ENCODE results near the gene RRAGD. TPM values are rescaled to one million over a fixed set of nuclear protein-coding genes. Genes with fewer than 3 reads are reported as not detected.

Gene RRAGD
- total RNA-seq, 1 donor from 2014 or later = 5.4 TPM

GRCh38 chr6:89351671-89352277 lies 60.3 kb downstream of the RRAGD start:
- no peak for ATAC-seq (ENCODE audit: low read depth)
- intact Hi-C loops (cut with micrococcal nuclease) = loop anchor here (1.0 to 10.0 kb wide), 5 partner anchors 245 to 1759 kb away; partner anchors contain the start of genes CASP8AP2, LYRM2 and ORC3
- peaks cover 84% of the 10 kb centered on the region for H3K4me1 Mint-ChIP-seq
- CTCF ChIA-PET = interaction anchor here (0.5 to 9.4 kb wide), 7 partner anchors 14 to 416 kb away, joined by 3 to 64 read pairs (median 3); partner anchors contain the start of gene RNGTT
- no peak for DNase-seq
- H3K9me3 Mint-ChIP-seq = no peaks in the 10 kb centered on the region
- peaks cover 9% of the 10 kb centered on the region for H3K36me3 Mint-ChIP-seq (ENCODE audit: low read depth)
- TF ChIP-seq, protein P1, sequence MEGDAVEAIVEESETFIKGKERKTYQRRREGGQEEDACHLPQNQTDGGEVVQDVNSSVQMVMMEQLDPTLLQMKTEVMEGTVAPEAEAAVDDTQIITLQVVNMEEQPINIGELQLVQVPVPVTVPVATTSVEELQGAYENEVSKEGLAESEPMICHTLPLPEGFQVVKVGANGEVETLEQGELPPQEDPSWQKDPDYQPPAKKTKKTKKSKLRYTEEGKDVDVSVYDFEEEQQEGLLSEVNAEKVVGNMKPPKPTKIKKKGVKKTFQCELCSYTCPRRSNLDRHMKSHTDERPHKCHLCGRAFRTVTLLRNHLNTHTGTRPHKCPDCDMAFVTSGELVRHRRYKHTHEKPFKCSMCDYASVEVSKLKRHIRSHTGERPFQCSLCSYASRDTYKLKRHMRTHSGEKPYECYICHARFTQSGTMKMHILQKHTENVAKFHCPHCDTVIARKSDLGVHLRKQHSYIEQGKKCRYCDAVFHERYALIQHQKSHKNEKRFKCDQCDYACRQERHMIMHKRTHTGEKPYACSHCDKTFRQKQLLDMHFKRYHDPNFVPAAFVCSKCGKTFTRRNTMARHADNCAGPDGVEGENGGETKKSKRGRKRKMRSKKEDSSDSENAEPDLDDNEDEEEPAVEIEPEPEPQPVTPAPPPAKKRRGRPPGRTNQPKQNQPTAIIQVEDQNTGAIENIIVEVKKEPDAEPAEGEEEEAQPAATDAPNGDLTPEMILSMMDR (IDR thresholded peaks at IDR 0.05) = no peak
- H3K4me3 Mint-ChIP-seq = peak overlapping the region; percentile 94
- H3K27ac Mint-ChIP-seq = peak overlapping the region; percentile 94
- POLR2A ChIA-PET = interaction anchor here (0.6 to 7.0 kb wide), 13 partner anchors 8 to 1963 kb away, joined by 3 to 98 read pairs (median 11); partner anchors contain the start of genes LYRM2, PM20D2, PNRC1 and RRAGD
- no peaks in the 10 kb centered on the region for H3K27me3 Mint-ChIP-seq

DNA sequence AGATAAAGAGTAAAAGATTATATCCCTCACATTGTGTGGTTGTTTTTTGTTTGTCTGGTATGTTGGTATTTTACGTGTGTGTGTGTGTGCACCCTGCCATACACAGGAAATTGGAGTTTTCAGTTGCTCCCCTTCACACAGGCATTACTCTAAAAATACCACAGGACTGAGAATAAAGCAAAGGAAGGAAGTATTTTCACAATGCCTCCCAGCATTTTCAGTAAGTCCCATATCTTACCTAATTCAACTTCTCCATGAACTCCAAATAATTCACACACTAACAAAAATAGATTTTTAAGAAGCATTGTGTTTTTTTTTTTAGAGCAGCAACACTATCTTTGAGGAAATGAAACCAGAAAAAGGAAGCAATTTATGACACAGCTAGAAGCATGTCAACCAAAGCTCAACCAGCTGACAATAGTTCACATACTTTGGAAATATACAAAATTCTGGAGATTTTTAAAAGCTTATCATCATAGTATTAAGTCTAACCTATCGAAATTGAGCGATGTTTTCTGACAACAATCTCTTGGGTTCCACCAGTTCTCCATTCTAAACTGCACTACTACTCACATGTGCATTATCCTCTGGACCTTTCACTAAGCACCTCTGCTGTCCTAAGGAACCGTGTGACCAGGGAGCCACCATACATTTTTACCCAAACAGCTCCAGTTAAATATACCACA lies 61.6 kb downstream of the RRAGD start:
- intact Hi-C loops (cut with micrococcal nuclease) = loop anchor here (1.0 to 10.0 kb wide), 7 partner anchors 22 to 1758 kb away; partner anchors contain the start of genes CASP8AP2, ORC3, PM20D2 and PNRC1
- Mint-ChIP-seq H3K4me3 (peak overlapping the region; percentile 94), H3K27me3 (no peaks in the 10 kb centered on the region), H3K36me3 (ENCODE audit: low read depth) (peaks cover 9% of the 10 kb centered on the region), H3K27ac (peak overlapping the region; percentile 94), H3K9me3 (no peaks in the 10 kb centered on the region), H3K4me1 (peaks cover 79% of the 10 kb centered on the region)
- DNase-seq (no peak), ATAC-seq (ENCODE audit: low read depth) (peak; percentile 38)
- POLR2A ChIA-PET = interaction anchor here (0.6 to 7.0 kb wide), 18 partner anchors 8 to 1063 kb away, joined by 3 to 98 read pairs (median 6); partner anchors contain the start of genes LYRM2, PM20D2, PNRC1 and RNGTT
- TF ChIP-seq, protein P1 (IDR thresholded peaks at IDR 0.05) = no peak
- CTCF ChIA-PET = interaction anchor here (1.2 to 9.4 kb wide), 6 partner anchors 9 to 260 kb away, joined by 3 to 64 read pairs (median 5); no protein-coding TSS in a partner anchor

GRCh38 chr6:89348372-89348771 lies 63.7 kb downstream of the RRAGD start:
- Mint-ChIP-seq H3K9me3 (no peaks in the 10 kb centered on the region), H3K27ac (peak overlapping the region; percentile 38), H3K27me3 (no peaks in the 10 kb centered on the region), H3K4me1 (peaks cover 77% of the 10 kb centered on the region), H3K36me3 (ENCODE audit: low read depth) (peaks cover 12% of the 10 kb centered on the region), H3K4me3 (no peak overlapping the region)
- ChIA-PET POLR2A (interaction anchor here (7.0 kb wide), 1 partner anchor 269 kb away, joined by 98 read pairs; the partner anchor contains the start of gene PNRC1), CTCF (interaction anchor here (2.8 kb wide), 1 partner anchor 24 kb away, joined by 14 read pairs; no protein-coding TSS in a partner anchor)
- TF ChIP-seq, protein P1 (IDR thresholded peaks at IDR 0.05) = no peak
- ATAC-seq (ENCODE audit: low read depth) (no peak), DNase-seq (no peak)
- intact Hi-C loops (cut with micrococcal nuclease) = no loop called here

DNA sequence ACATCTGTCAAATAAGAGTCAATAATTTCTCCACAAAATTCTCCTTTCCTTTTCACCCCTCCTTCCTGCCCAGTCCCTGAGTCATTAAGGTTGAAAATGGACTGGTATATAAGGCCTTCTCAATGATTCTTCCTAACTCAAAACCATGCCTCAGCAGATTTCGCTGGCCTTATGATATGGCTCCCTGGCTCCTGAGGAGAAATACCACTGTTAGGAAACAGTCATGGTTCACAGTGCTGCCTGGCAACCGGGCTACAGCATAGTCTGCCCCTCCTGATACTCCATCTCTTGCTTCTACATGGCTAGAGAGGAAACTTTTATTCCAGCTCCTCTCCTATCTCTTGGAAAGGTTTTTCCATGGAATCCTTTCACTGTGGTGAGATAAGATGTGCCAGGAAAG lies 64.2 kb downstream of the RRAGD start:
- CTCF ChIA-PET = interaction anchor here (1.0 to 2.8 kb wide), 2 partner anchors 19 to 24 kb away, joined by 9 to 14 read pairs; no protein-coding TSS in a partner anchor
- H3K27me3 Mint-ChIP-seq = no peaks in the 10 kb centered on the region
- H3K9me3 Mint-ChIP-seq = no peaks in the 10 kb centered on the region
- POLR2A ChIA-PET = interaction anchor here (1.0 to 7.0 kb wide), 3 partner anchors 65 to 268 kb away, joined by 3 to 98 read pairs (median 4); partner anchors contain the start of genes PM20D2, PNRC1 and RRAGD
- DNase-seq = no peak
- intact Hi-C loops (cut with micrococcal nuclease) = no loop called here
- H3K4me1 Mint-ChIP-seq = peaks cover 74% of the 10 kb centered on the region
- peak overlapping the region; percentile 38 for H3K27ac Mint-ChIP-seq
- TF ChIP-seq, protein P1 (IDR thresholded peaks at IDR 0.05) = no peak
- no peak for ATAC-seq (ENCODE audit: low read depth)
- no peak overlapping the region for H3K4me3 Mint-ChIP-seq
- H3K36me3 Mint-ChIP-seq (ENCODE audit: low read depth) = peaks cover 13% of the 10 kb centered on the region
